ENCODE results near the gene VWA8.
"Not testable (repeated sequence)": the region's sequence is repeated elsewhere in the genome, so short reads cannot be mapped to it uniquely, and the experiment has no call there.

VWA8 gene

GRCh38 chr13:41541142-41541938 lies 419.6 kb downstream of the VWA8 start:
- DNase-seq (ENCODE audit: low read depth in 2 of 3, low spot score in 2 of 3): no peak

- not testable (repeated sequence) for DNase-seq (ENCODE audit: low read depth in 2 of 3, low spot score in 2 of 3)
Observed at GRCh38 chr13:41540240-41540639, 420.7 kb downstream of the VWA8 start.

- no peak for DNase-seq (ENCODE audit: low read depth in 2 of 3, low spot score in 2 of 3)
Observed at GRCh38 chr13:41533266-41534052, 427.4 kb downstream of the VWA8 start.

GRCh38 chr13:41528021-41528420 lies 432.9 kb downstream of the VWA8 start:
- DNase-seq (ENCODE audit: low read depth in 2 of 3, low spot score in 2 of 3): no peak

- DNase-seq (ENCODE audit: low read depth in 2 of 3, low spot score in 2 of 3): no peak
Observed at GRCh38 chr13:41520660-41521630, 440.0 kb downstream of the VWA8 start.

GRCh38 chr13:41520016-41520659 lies 440.8 kb downstream of the VWA8 start:
- DNase-seq (ENCODE audit: low read depth in 2 of 3, low spot score in 2 of 3): no peak

Data from activated CD8-positive, alpha-beta memory T cell treated with anti-CD3 and anti-CD28 coated beads for 48 hours (primary cell).